BLaER1 treated with 17β-estradiol and CSF1 and Interleukin-3, amounts not matched to agents 10 nM and 100 nM (cell line): Measurements from ENCODE around the gene AGFG1.
"Not testable (repeated sequence)": the region's sequence is repeated elsewhere in the genome, so short reads cannot be mapped to it uniquely, and the experiment has no call there.

Experiments used
- H3K27ac ChIP-seq, 11 experiments: shearing (Covaris generic); formaldehyde crosslinking; 2 replicates each; pipeline ENCODE4 v1.8.1; 2022
- H3K27me3 ChIP-seq, 11 experiments: shearing (Covaris generic); formaldehyde crosslinking; 2 replicates each; pipeline ENCODE4 v1.8.1; 2022
- H3K36me3 ChIP-seq, 11 experiments: shearing (Covaris generic); formaldehyde crosslinking; 2 replicates each; pipeline ENCODE4 v1.8.1; 2022
- H3K4me1 ChIP-seq, 10 experiments: shearing (Covaris generic); formaldehyde crosslinking; 2 replicates each; pipeline ENCODE4 v1.8.1; 2022
- H3K4me2 ChIP-seq, 11 experiments: shearing (Covaris generic); formaldehyde crosslinking; 2 replicates each; pipeline ENCODE4 v1.8.1; 2022
- H3K4me3 ChIP-seq, 10 experiments: shearing (Covaris generic); formaldehyde crosslinking; 2 replicates each; pipeline ENCODE4 v1.8.1; 2022
- H3K9ac ChIP-seq, 11 experiments: shearing (Covaris generic); formaldehyde crosslinking; 2 replicates each; pipeline ENCODE4 v1.8.1; 2022
- H3K9me3 ChIP-seq, 11 experiments: shearing (Covaris generic); formaldehyde crosslinking; replicated peaks in 1 of 11; 2 replicates each; pipeline ENCODE4 v1.8.1; 2022
- H4K20me1 ChIP-seq, 11 experiments: shearing (Covaris generic); formaldehyde crosslinking; 2 replicates each; pipeline ENCODE4 v1.8.1; 2022
- Cebpa-rat ChIP-seq, 11 experiments: shearing (Covaris generic); IDR thresholded peaks; 2 replicates each; pipeline ENCODE4 v1.8.1; 2022

AGFG1 gene

GRCh38 chr2:227509076-227509475, 37.1 kb downstream of the AGFG1 start:
- H3K4me1 ChIP-seq: peaks cover 17 to 97% (median 43%) of the 10 kb centered on the region in 10 experiments

GRCh38 chr2:227509824-227510619, 38.1 kb downstream of the AGFG1 start:
- H3K27me3 ChIP-seq: no peaks in the 10 kb centered on the region
- peak overlapping the region in 3 of 11 experiments; percentile 2 to 30 (median 16); a peak in 1 of 22 replicates for H3K27ac ChIP-seq
- peaks cover 17 to 98% (median 40%) of the 10 kb centered on the region in 10 experiments; a peak in 19 of 20 replicates for H3K4me1 ChIP-seq
- peaks cover 11 to 61% (median 24%) of the 10 kb centered on the region in 11 experiments; a peak in 20 of 22 replicates for H3K36me3 ChIP-seq
- no peaks in the 10 kb centered on the region for H3K9me3 ChIP-seq
- H4K20me1 ChIP-seq: peaks cover 96 to 100% (median 100%) of the 10 kb centered on the region in 11 experiments
- no peak overlapping the region for H3K4me3 ChIP-seq
- H3K4me2 ChIP-seq: peak overlapping the region in 3 of 11 experiments; percentile 19 to 68 (median 56); a peak in 5 of 22 replicates
- peak overlapping the region in 1 of 11 experiments; percentile 29; a peak in 1 of 22 replicates for H3K9ac ChIP-seq
- no peak for TF ChIP-seq Cebpa-rat (IDR thresholded peaks at IDR 0.05)

More at GRCh38 chr2:227509076-227509475, 37.1 kb downstream of the AGFG1 start:
- Histone ChIP-seq H3K27ac (no peak overlapping the region), H3K4me2 (peak overlapping the region in 7 of 11 experiments; percentile 11 to 56 (median 24); a peak in 10 of 22 replicates), H3K4me3 (no peak overlapping the region), H3K36me3 (peaks cover 2 to 52% (median 18%) of the 10 kb centered on the region in 11 experiments; a peak in 21 of 22 replicates), H3K9ac (no peak overlapping the region), H3K27me3 (no peaks in the 10 kb centered on the region), H4K20me1 (peaks cover 95 to 100% (median 100%) of the 10 kb centered on the region in 11 experiments), H3K9me3 (no peaks in the 10 kb centered on the region)
- TF ChIP-seq Cebpa-rat (IDR thresholded peaks at IDR 0.05): no peak

- peaks cover 96 to 100% (median 100%) of the 10 kb centered on the region in 11 experiments for H4K20me1 ChIP-seq
These were observed 38.6 kb downstream of the AGFG1 start for GRCh38 chr2:227510620-227510958.

GRCh38 chr2:227511239-227511930, 39.4 kb downstream of the AGFG1 start:
- H3K27me3 ChIP-seq: no peaks in the 10 kb centered on the region
- no peaks in the 10 kb centered on the region for H3K9me3 ChIP-seq
- peaks cover 11 to 98% (median 46%) of the 10 kb centered on the region in 10 experiments for H3K4me1 ChIP-seq
- no peak overlapping the region for H3K4me3 ChIP-seq
- H3K9ac ChIP-seq: no peak overlapping the region
- peaks cover 96 to 100% (median 100%) of the 10 kb centered on the region in 11 experiments for H4K20me1 ChIP-seq
- H3K27ac ChIP-seq: no peak overlapping the region
- TF ChIP-seq Cebpa-rat (IDR thresholded peaks at IDR 0.05): no peak
- H3K36me3 ChIP-seq: peaks cover 14 to 52% (median 24%) of the 10 kb centered on the region in 11 experiments; a peak in 20 of 22 replicates
- peak overlapping the region in 4 of 11 experiments; percentile 2 to 56 (median 20); a peak in 5 of 22 replicates for H3K4me2 ChIP-seq

More at GRCh38 chr2:227510620-227510958, 38.6 kb downstream of the AGFG1 start:
- Histone ChIP-seq H3K4me1 (peaks cover 17 to 98% (median 44%) of the 10 kb centered on the region in 10 experiments; a peak in 19 of 20 replicates), H3K27me3 (no peaks in the 10 kb centered on the region), H3K4me2 (peak overlapping the region in 3 of 11 experiments; percentile 19 to 68 (median 56); a peak in 4 of 22 replicates), H3K4me3 (no peak overlapping the region), H3K9me3 (no peaks in the 10 kb centered on the region), H3K27ac (peak overlapping the region in 3 of 11 experiments; percentile 2 to 30 (median 16); a peak in 1 of 22 replicates), H3K9ac (peak overlapping the region in 1 of 11 experiments; percentile 29; a peak in 1 of 22 replicates), H3K36me3 (peaks cover 14 to 60% (median 24%) of the 10 kb centered on the region in 11 experiments; a peak in 20 of 22 replicates)
- TF ChIP-seq Cebpa-rat (IDR thresholded peaks at IDR 0.05): no peak

GRCh38 chr2:227511955-227512354, 40.0 kb downstream of the AGFG1 start:
- Histone ChIP-seq H3K36me3 (peaks cover 14 to 47% (median 24%) of the 10 kb centered on the region in 11 experiments; a peak in 20 of 22 replicates), H3K4me3 (no peak overlapping the region), H3K27ac (no peak overlapping the region; a peak in 1 of 22 replicates), H4K20me1 (peaks cover 96 to 100% (median 100%) of the 10 kb centered on the region in 11 experiments), H3K27me3 (no peaks in the 10 kb centered on the region), H3K9ac (no peak overlapping the region), H3K9me3 (0 out of 22 replicates have a peak, but pooled peaks cover 0 to 1% (median 0%) of the 10 kb centered on the region in 11 experiments), H3K4me2 (peak overlapping the region in 4 of 11 experiments; percentile 2 to 56 (median 20); a peak in 5 of 22 replicates), H3K4me1 (peaks cover 10 to 98% (median 51%) of the 10 kb centered on the region in 10 experiments)
- TF ChIP-seq Cebpa-rat (IDR thresholded peaks at IDR 0.05): no peak

DNA sequence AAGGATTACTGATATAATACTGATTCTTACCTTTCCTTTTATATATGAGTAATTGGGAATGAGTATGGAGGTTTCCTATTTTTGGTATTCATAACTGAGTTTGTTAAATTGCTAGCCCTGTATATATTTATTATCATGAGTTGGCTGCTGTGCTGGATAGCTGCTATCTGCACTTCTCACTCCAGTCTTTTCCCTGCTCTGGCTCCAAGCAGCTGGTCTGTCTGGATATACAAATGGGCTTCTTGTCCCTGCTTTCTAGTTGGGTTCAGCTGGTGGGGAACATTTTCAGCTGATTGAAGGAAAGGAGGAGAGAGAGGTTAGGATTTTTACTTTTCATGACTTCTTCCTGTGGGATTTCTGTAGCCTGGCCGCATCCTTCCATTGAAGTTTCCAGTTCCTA, 41.2 kb downstream of the AGFG1 start:
- 0 out of 22 replicates have a peak overlapping the region, but pooled peaks of 1 of the 11 experiments have one; percentile 5 for H3K27ac ChIP-seq
- no peak for TF ChIP-seq Cebpa-rat (IDR thresholded peaks at IDR 0.05)
- H3K27me3 ChIP-seq: no peaks in the 10 kb centered on the region
- peak overlapping the region in 2 of 11 experiments; percentile 20 to 21; a peak in 3 of 22 replicates for H3K4me2 ChIP-seq
- H3K36me3 ChIP-seq: peaks cover 11 to 41% (median 24%) of the 10 kb centered on the region in 11 experiments; a peak in 21 of 22 replicates
- H3K9me3 ChIP-seq: peaks cover 0 to 6% (median 0%) of the 10 kb centered on the region in 11 experiments; a peak in 1 of 22 replicates
- H4K20me1 ChIP-seq: peaks cover 94 to 100% (median 100%) of the 10 kb centered on the region in 11 experiments
- no peak overlapping the region for H3K4me3 ChIP-seq
- H3K4me1 ChIP-seq: peaks cover 14 to 100% (median 54%) of the 10 kb centered on the region in 10 experiments; a peak in 19 of 20 replicates
- H3K9ac ChIP-seq: no peak overlapping the region

GRCh38 chr2:227515742-227516141, 43.8 kb downstream of the AGFG1 start:
- peak overlapping the region in 3 of 11 experiments; percentile 35 to 66 (median 65); a peak in 3 of 22 replicates for H3K27ac ChIP-seq
- H3K4me2 ChIP-seq: peak overlapping the region in 5 of 11 experiments; percentile 45 to 81 (median 71); a peak in 8 of 22 replicates
- peaks cover 8 to 100% (median 47%) of the 10 kb centered on the region in 10 experiments; a peak in 17 of 20 replicates for H3K4me1 ChIP-seq
- H3K36me3 ChIP-seq: peaks cover 14 to 54% (median 34%) of the 10 kb centered on the region in 11 experiments; a peak in 21 of 22 replicates
- peaks cover 0 to 6% (median 0%) of the 10 kb centered on the region in 11 experiments; a peak in 1 of 22 replicates for H3K9me3 ChIP-seq
- peaks cover 90 to 100% (median 100%) of the 10 kb centered on the region in 11 experiments for H4K20me1 ChIP-seq
- no peak for TF ChIP-seq Cebpa-rat (IDR thresholded peaks at IDR 0.05)
- no peak overlapping the region for H3K4me3 ChIP-seq
- no peaks in the 10 kb centered on the region for H3K27me3 ChIP-seq
- no peak overlapping the region; a peak in 1 of 22 replicates for H3K9ac ChIP-seq

DNA sequence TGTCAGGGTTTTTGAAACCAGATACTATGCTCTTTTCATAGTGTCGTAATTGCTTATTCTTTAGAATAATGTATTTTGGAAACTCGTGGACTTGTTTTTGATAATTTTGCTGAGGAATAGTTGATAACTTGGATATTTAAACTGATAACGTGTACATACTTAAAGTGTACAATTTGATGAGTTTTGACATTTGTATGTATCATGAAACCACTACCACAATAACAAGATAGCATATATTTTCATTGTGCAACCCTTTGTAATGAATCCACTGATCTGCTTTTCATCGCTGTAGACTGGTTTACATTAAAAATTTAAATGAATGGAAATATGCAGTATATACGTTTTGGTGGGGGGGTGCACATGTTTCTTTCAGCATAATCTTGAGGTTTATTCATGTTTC, 45.8 kb downstream of the AGFG1 start:
- Histone ChIP-seq H3K27me3 (no peaks in the 10 kb centered on the region), H4K20me1 (peaks cover 87 to 100% (median 100%) of the 10 kb centered on the region in 11 experiments), H3K36me3 (peaks cover 33 to 70% (median 54%) of the 10 kb centered on the region in 11 experiments), H3K4me1 (peaks cover 10 to 89% (median 37%) of the 10 kb centered on the region in 10 experiments; a peak in 17 of 20 replicates), H3K9me3 (peaks cover 0 to 6% (median 0%) of the 10 kb centered on the region in 11 experiments; a peak in 1 of 22 replicates), H3K4me2 (peak overlapping the region in 5 of 11 experiments; percentile 32 to 81 (median 71); a peak in 8 of 22 replicates), H3K27ac (peak overlapping the region in 7 of 11 experiments; percentile 20 to 66 (median 39); a peak in 10 of 22 replicates), H3K4me3 (no peak overlapping the region), H3K9ac (no peak overlapping the region; a peak in 1 of 22 replicates)
- TF ChIP-seq Cebpa-rat (IDR thresholded peaks at IDR 0.05): no peak

DNA sequence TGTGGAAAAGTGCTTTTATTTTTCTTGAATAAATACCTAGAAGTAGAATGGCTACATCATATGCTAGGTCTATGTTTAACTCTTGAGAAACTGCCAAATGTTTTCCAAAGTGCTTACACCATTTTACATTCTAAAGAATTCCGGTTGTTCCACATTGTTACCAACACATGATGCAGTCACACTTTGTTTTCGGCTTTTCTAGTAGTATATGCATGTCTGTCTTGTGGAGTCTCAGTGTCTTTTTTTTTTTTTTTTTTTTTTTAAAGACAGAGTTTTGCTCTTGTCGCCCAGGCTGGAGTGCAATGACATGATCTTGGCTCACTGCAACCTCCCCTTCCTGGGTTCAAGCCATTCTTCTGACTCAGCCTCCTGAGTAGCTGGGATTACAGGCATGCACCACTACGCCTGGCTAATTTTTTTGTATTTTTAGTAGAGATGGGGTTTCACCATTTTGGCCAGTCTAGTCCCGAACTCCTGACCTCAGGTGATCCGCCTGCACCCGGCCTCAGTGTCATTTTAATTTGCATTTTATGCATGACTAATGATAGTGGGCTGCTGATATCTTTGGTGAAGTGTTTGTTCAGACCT, 46.4 kb downstream of the AGFG1 start:
- H3K27ac ChIP-seq, H3K9ac ChIP-seq, H3K9me3 ChIP-seq, H3K4me3 ChIP-seq, H3K27me3 ChIP-seq: not testable (repeated sequence)
- Histone ChIP-seq H3K4me1 (peaks cover 5 to 82% (median 36%) of the 10 kb centered on the region in 10 experiments; a peak in 17 of 20 replicates), H3K36me3 (peaks cover 37 to 75% (median 58%) of the 10 kb centered on the region in 11 experiments), H3K4me2 (peak overlapping the region in 4 of 11 experiments; percentile 17 to 81 (median 60); a peak in 6 of 22 replicates), H4K20me1 (peaks cover 84 to 100% (median 99%) of the 10 kb centered on the region in 11 experiments)

DNA sequence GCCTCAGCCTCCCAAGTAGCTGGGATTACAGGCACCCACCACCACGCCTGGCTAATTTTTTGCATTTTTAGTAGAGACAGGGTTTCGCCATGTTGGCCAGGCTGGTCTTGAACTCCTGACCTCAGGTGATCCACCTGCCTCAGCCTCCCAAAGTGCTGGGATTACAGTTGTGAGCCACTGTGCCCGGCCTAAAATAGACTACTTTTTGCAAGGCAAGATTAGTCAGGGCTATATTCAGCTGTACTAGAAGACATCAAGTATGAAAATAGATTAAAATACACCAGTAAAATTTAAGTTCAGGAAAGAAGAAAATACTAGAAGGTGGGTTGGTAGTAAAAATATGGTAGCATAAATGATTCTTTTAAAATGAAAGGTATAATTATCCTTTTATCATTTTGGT, 49.2 kb downstream of the AGFG1 start:
- H3K9ac ChIP-seq, H3K27ac ChIP-seq, H3K27me3 ChIP-seq, H3K9me3 ChIP-seq, H3K4me3 ChIP-seq: not testable (repeated sequence)
- Histone ChIP-seq H4K20me1 (peaks cover 60 to 100% (median 87%) of the 10 kb centered on the region in 11 experiments), H3K36me3 (peaks cover 51 to 85% (median 68%) of the 10 kb centered on the region in 11 experiments), H3K4me2 (peak overlapping the region in 2 of 11 experiments; percentile 22 to 32; a peak in 2 of 22 replicates), H3K4me1 (peaks cover 5 to 56% (median 28%) of the 10 kb centered on the region in 10 experiments; a peak in 16 of 20 replicates)
